Activated T-cell treated with anti-CD3 and anti-CD28 coated beads for 4 hours (primary cell): ENCODE measurements around the gene STX1B.
A peak's percentile ranks its signal among the peaks of the same experiment; 100 is the strongest.

Source experiments
- DNase-seq: peaks from one replicate; pipeline ENCODE4 v3.0.0-alpha.2; 2020

The STX1B gene

GRCh38 chr16:30972872-30973271 lies 37.6 kb downstream of the STX1B start:
- DNase-seq = no peak

- no peak for DNase-seq
Observed at GRCh38 chr16:30971298-30971697, 39.1 kb downstream of the STX1B start.

- no peak for DNase-seq
Observed at GRCh38 chr16:30969246-30969842, 41.1 kb downstream of the STX1B start.

GRCh38 chr16:30967795-30968194 lies 42.6 kb downstream of the STX1B start:
- DNase-seq = no peak

- DNase-seq = no peak
Observed at GRCh38 chr16:30966033-30966619, 44.3 kb downstream of the STX1B start.

- DNase-seq = no peak
Observed at GRCh38 chr16:30965436-30965835, 45.0 kb downstream of the STX1B start.

GRCh38 chr16:30964574-30965226 lies 45.7 kb downstream of the STX1B start:
- no peak for DNase-seq

GRCh38 chr16:30963925-30964511 lies 46.4 kb downstream of the STX1B start:
- DNase-seq = no peak

- DNase-seq = no peak
Observed at GRCh38 chr16:30961384-30961783, 49.1 kb downstream of the STX1B start.

GRCh38 chr16:30958175-30959079 lies 52.0 kb downstream of the STX1B start:
- peak; percentile 23 for DNase-seq

GRCh38 chr16:30957456-30958174 lies 52.8 kb downstream of the STX1B start, which contains the start of gene SETD1A:
SETD1A (plus strand) TSS chr16:30957754; CDS start chr16:30958732, 978 bp downstream.
- peak; percentile 94 for DNase-seq

GRCh38 chr16:30956601-30957455 lies 53.6 kb downstream of the STX1B start:
- DNase-seq = peak; percentile 88

- DNase-seq = no peak
Observed at GRCh38 chr16:30954993-30955392, 55.4 kb downstream of the STX1B start.

- DNase-seq = peak; percentile 36
Observed at GRCh38 chr16:30953511-30954124, 56.8 kb downstream of the STX1B start.

GRCh38 chr16:30953111-30953510 lies 57.3 kb downstream of the STX1B start:
- DNase-seq = no peak

- no peak for DNase-seq
Observed at GRCh38 chr16:30951750-30952149, 58.7 kb downstream of the STX1B start.

- no peak for DNase-seq
Observed at GRCh38 chr16:30951193-30951592, 59.2 kb downstream of the STX1B start.

GRCh38 chr16:30950516-30951065 lies 59.8 kb downstream of the STX1B start:
- DNase-seq = no peak

GRCh38 chr16:30949650-30950515 lies 60.6 kb downstream of the STX1B start:
- DNase-seq = no peak
